K562 (cell line): ENCODE results near the gene CCM2. TPM values are rescaled to one million over a fixed set of nuclear protein-coding genes. Genes with fewer than 3 reads are reported as not detected.

Experiments
- ATAC-seq: fragments of 200-7000 bp; cut with Tn5 transposase; 3 replicates; pipeline ENCODE4 v1.9.1; 2020; ENCODE audit warnings: moderate library complexity
- BruUV-seq: library from RNA; stranded (reverse); fragments of 400-500 nt; replicated peaks from 2 replicates; lab custom pipeline; 2021; lab: Mats Ljungman, UMichigan
- CTCF ChIA-PET: fragments of 300-600 bp; formaldehyde crosslinking; extraction: SDS; loops from one replicate; lab custom pipeline; 2021; ENCODE audit warnings: low intra/inter-chr PET ratio; lab: Yijun Ruan, JAX
- POLR2A ChIA-PET: fragments of 300-600, 350-650 bp; sonication (Branson Sonifier 250); formaldehyde crosslinking; extraction: SDS; loops from one replicate; lab custom pipeline; 2021; ENCODE audit warnings: antibody characterized with exemption, inconsistent platforms; lab: Yijun Ruan, JAX
- DNase-seq, 4 experiments: peaks; one replicate each; pipeline versions ENCODE4 v3.0.0 to v3.0.0-alpha.2; 2011 to 2018; ENCODE audit warnings: low spot score in 3 of 4, mixed read lengths in 3 of 4; ENCODE audit errors: extremely low read depth in 1 of 4
- FAIRE-seq: peaks from 2 replicates; lab custom pipeline; 2011; peaks lifted over from hg19 to GRCh38; lab: Jason Lieb, UNC
- H2AFZ ChIP-seq: 2 replicates; pipeline ENCODE4 v1.6.0; 2011; ENCODE audit warnings: low read depth, low read length, control low read depth, inconsistent platforms
- H3K27ac ChIP-seq: fragments of 200-600 bp; 3 replicates; pipeline ENCODE4 v1.8.0; 2011; ENCODE audit warnings: low read depth, mild to moderate bottlenecking, control low read depth, inconsistent platforms, low read length, moderate library complexity, mixed read lengths; ENCODE audit errors: extremely low read depth
- H3K27me3 ChIP-seq, 2 experiments: fragments of 300-600 bp in 1 of 2; 2 replicates in 1 of 2; 3 replicates in 1 of 2; pipeline versions ENCODE4 v1.6.0 to v1.8.0; 2011; ENCODE audit warnings: inconsistent platforms in 2 of 2, low read length in 2 of 2, mild to moderate bottlenecking in 1 of 2, mixed read lengths in 1 of 2, moderate library complexity in 1 of 2; ENCODE audit not compliant: control insufficient read depth in 2 of 2, insufficient read depth in 2 of 2
- H3K36me3 ChIP-seq: fragments of 300-600 bp; 3 replicates; pipeline ENCODE4 v1.8.0; 2011; ENCODE audit warnings: mild to moderate bottlenecking, low read length, inconsistent platforms; ENCODE audit not compliant: control insufficient read depth, insufficient read depth
- H3K4me1 ChIP-seq, 2 experiments: fragments of 200-600 bp in 1 of 2; replicated peaks in 1 of 2; 2 replicates in 1 of 2; 3 replicates in 1 of 2; pipeline versions ENCODE4 v1.5.1 to v1.8.0; 2011; ENCODE audit warnings: inconsistent platforms in 2 of 2, low read length in 2 of 2, mild to moderate bottlenecking in 1 of 2, mixed read lengths in 1 of 2, moderate library complexity in 1 of 2; ENCODE audit not compliant: control insufficient read depth in 2 of 2, insufficient read depth in 2 of 2
- H3K4me2 ChIP-seq: 2 replicates; pipeline ENCODE4 v1.6.1; 2011; ENCODE audit warnings: low read length, control low read depth, inconsistent platforms, mixed read lengths; ENCODE audit not compliant: insufficient read depth
- H3K4me3 ChIP-seq: fragments of 200-600 bp; sonication (generic), shearing (Covaris generic); 2 replicates; pipeline ENCODE4 v1.5.1; 2016; ENCODE audit warnings: control low read depth, inconsistent platforms
- H3K79me2 ChIP-seq: fragments of 200-600 bp; 3 replicates; pipeline ENCODE4 v1.8.0; 2011; ENCODE audit warnings: low read length, inconsistent platforms; ENCODE audit not compliant: control insufficient read depth, insufficient read depth
- H3K9ac ChIP-seq, 2 experiments: 2 replicates each; pipeline versions ENCODE4 v1.6.0 to v1.6.1; 2011; ENCODE audit warnings: low read depth in 2 of 2, low read length in 2 of 2, control low read depth in 1 of 2, inconsistent platforms in 1 of 2, mild to moderate bottlenecking in 1 of 2, mixed read lengths in 1 of 2; ENCODE audit not compliant: insufficient read depth in 1 of 2
- H3K9me1 ChIP-seq: one replicate; pipeline ENCODE4 v1.6.0; 2011; ENCODE audit warnings: inconsistent platforms, mild to moderate bottlenecking, low read length, moderate library complexity; ENCODE audit not compliant: control insufficient read depth, insufficient read depth
- H3K9me3 ChIP-seq: replicated peaks from 2 replicates; pipeline ENCODE4 v1.5.1; 2011; ENCODE audit warnings: low read depth, low read length, inconsistent platforms; ENCODE audit not compliant: control insufficient read depth, insufficient read depth
- H4K20me1 ChIP-seq: replicated peaks from 2 replicates; pipeline ENCODE4 v1.6.1; 2011; ENCODE audit warnings: low read length, inconsistent platforms, mixed read lengths; ENCODE audit not compliant: control insufficient read depth, insufficient read depth
- ARID3B ChIP-seq: fragments of 250-450 bp; sonication (Bioruptor Pico); IDR thresholded peaks from 2 replicates; pipeline ENCODE4 v1.4.0; 2020; ENCODE audit warnings: borderline replicate concordance
- ELF2 ChIP-seq: fragments of 250-450 bp; sonication (Bioruptor Pico); IDR thresholded peaks from 2 replicates; pipeline ENCODE4 v1.5.0; 2021; ENCODE audit warnings: mild to moderate bottlenecking
- NBN ChIP-seq: fragments of 450-650 bp; IDR thresholded peaks from 2 replicates; pipeline ENCODE4 v1.6.1; 2016; ENCODE audit warnings: low read depth, mild to moderate bottlenecking
- THRB ChIP-seq: fragments of 450-650 bp; formaldehyde crosslinking; conservative IDR thresholded peaks from 2 replicates; pipeline ENCODE4 v1.4.0; 2022; ENCODE audit warnings: mild to moderate bottlenecking, missing genetic modification characterization
- ZBTB33 ChIP-seq: sonication (generic); formaldehyde crosslinking; IDR thresholded peaks from 2 replicates; pipeline ENCODE4 v1.8.1; 2023; ENCODE audit warnings: mild to moderate bottlenecking, missing genetic modification reagents
- ZHX1 ChIP-seq: fragments of 150-350 bp; conservative IDR thresholded peaks from 2 replicates; pipeline ENCODE4 v1.6.1; 2014; ENCODE audit warnings: low read length
- WGBS: fragments of 100-300 bp; shearing (Covaris generic); methylation state at CpG from one replicate; pipeline ENCODE4 v1.1.6; 2016; ENCODE audit warnings: low coverage, mixed read lengths; ENCODE audit not compliant: insufficient coverage; ENCODE audit errors: missing lambda C conversion rate; 5-methylcytosine and 5-hydroxymethylcytosine counted together
- in situ Hi-C: fragments of 300-500 bp; cut with MboI; formaldehyde crosslinking; loops from 4 replicates; pipeline ENCODE4 v1.15.0; 2018; ENCODE audit warnings: inconsistent platforms, mixed read lengths
- intact Hi-C: fragments of 100-400 bp; cut with micrococcal nuclease; formaldehyde crosslinking; loops from 2 replicates; pipeline ENCODE4 v1.14.2; 2022
- polyA plus RNA-seq, 8 experiments: library from polyadenylated mRNA; depleted of rRNA in 4 of 8; stranded (reverse) in 5 of 8; unstranded in 3 of 8; fragments of >200 nt; fragmentation: Nextera tagmentation in 2 of 8; fragmentation: Illumina TruSeq in 1 of 8; extraction: Ambion mirVana in 2 of 8; extraction: Trizol in 1 of 8; gene quantifications; 2 replicates each; pipeline versions ENCODE4 v1.2.1 to v1.2.3, GENCODE V29; 2011 to 2014; ENCODE audit warnings: inconsistent platforms in 1 of 8, missing spikeins in 1 of 8
- total RNA-seq, 7 experiments: library from RNA; depleted of rRNA in 6 of 7; stranded (reverse); fragments of >200 nt in 6 of 7; fragmentation: Illumina TruSeq in 2 of 7; extraction: Trizol in 2 of 7; gene quantifications; 2 replicates each; pipeline versions ENCODE4 v1.2.1 to v1.2.3, GENCODE V29; 2011 to 2021; ENCODE audit warnings: low replicate concordance in 1 of 7

Gene CCM2
- total and polyA plus RNA-seq, 9 of the 15 experiments (the other 6 are each of a cell fraction or from before 2014, with no cell fraction given), result 0.41 to 38.6 (median 25.9) TPM

- Histone ChIP-seq H3K4me2 (no peak overlapping the region), H4K20me1 (no peaks in the 10 kb centered on the region), H3K9me1 (peaks cover 5% of the 10 kb centered on the region), H3K27ac (no peak overlapping the region), H3K27me3 (no peaks in the 10 kb centered on the region), H3K4me1 (peaks cover 18 to 43% of the 10 kb centered on the region in 2 experiments), H3K36me3 (no peaks in the 10 kb centered on the region), H2AFZ (0 out of 2 replicates have a peak overlapping the region, but pooled peaks have one; percentile 51), H3K4me3 (no peak overlapping the region), H3K9me3 (no peaks in the 10 kb centered on the region), H3K9ac (no peak overlapping the region), H3K79me2 (no peaks in the 10 kb centered on the region)
- ChIA-PET CTCF (no interaction called here), POLR2A (interaction anchor here (0.6 to 1.1 kb wide), 3 partner anchors 20 to 673 kb away, joined by 3 read pairs; no protein-coding TSS in a partner anchor)
- 67% methylated on average over 15 of the region's 24 CpGs for WGBS
- FAIRE-seq (no peak), DNase-seq (no peak), ATAC-seq (no peak)
- intact Hi-C loops, result no loop called here
- BruUV-seq, result no TSS peak
- in situ Hi-C loops, result no loop called here
- no peak for TF ChIP-seq ARID3B (CRISPR knock-in tag)
- no peak for TF ChIP-seq NBN
- no peak for TF ChIP-seq ELF2 (CRISPR knock-in tag)
- TF ChIP-seq THRB, result no peak
- TF ChIP-seq ZHX1, result no peak
- no peak for TF ChIP-seq ZBTB33 (CRISPR knock-in tag)
- TF ChIP-seq, all 486 proteins: peak for 0
Observed at GRCh38 chr7:44963364-44964290, 36.4 kb upstream of the CCM2 start.
